HFFc6 (cell line): ENCODE results near the gene RANBP10. TPM values are rescaled to one million over a fixed set of nuclear protein-coding genes. Genes with fewer than 3 reads are reported as not detected.

ENCODE experiments used
- DNase-seq: peaks from one replicate; pipeline ENCODE4 v3.0.0-alpha.2; 2018
- H3K27ac Mint-ChIP-seq: 2 replicates; pipeline ENCODE4 v1.8.0; 2020; ENCODE audit warnings: mild to moderate bottlenecking, mixed read lengths
- H3K27me3 Mint-ChIP-seq: 2 replicates; pipeline ENCODE4 v1.8.0; 2021; ENCODE audit warnings: mild to moderate bottlenecking, moderate library complexity, mixed read lengths; ENCODE audit not compliant: insufficient read depth
- H3K36me3 Mint-ChIP-seq: 2 replicates; pipeline ENCODE4 v1.8.0; 2021; ENCODE audit warnings: low read depth, mixed read lengths
- H3K4me1 Mint-ChIP-seq: 2 replicates; pipeline ENCODE4 v1.8.0; 2020; ENCODE audit warnings: low read depth, mixed read lengths
- H3K4me3 Mint-ChIP-seq: 2 replicates; pipeline ENCODE4 v1.8.0; 2020; ENCODE audit warnings: mild to moderate bottlenecking, moderate library complexity, mixed read lengths
- H3K9me3 Mint-ChIP-seq: 2 replicates; pipeline ENCODE4 v1.8.0; 2020; ENCODE audit warnings: mild to moderate bottlenecking, mixed read lengths
- CTCF ChIP-seq: fragments of 200-600 bp; sonication (generic); IDR thresholded peaks from 2 replicates; pipeline ENCODE4 v1.5.0; 2021; ENCODE audit warnings: antibody characterized with exemption, mild to moderate bottlenecking
- total RNA-seq, 6 experiments: library from RNA; stranded (reverse); fragmentation: NEBNext Ultra II Directional; extraction: Animal tissue kit (Norgen Biotek cat#: 25700); gene quantifications; 2 replicates in 1 of 6; 3 replicates in 5 of 6; pipeline ENCODE4 v1.2.3, GENCODE V29; 2021

The RANBP10 gene
- total RNA-seq, 6 experiments from 2014 or later: 11.5 to 15.6 (median 12.8) TPM

DNA sequence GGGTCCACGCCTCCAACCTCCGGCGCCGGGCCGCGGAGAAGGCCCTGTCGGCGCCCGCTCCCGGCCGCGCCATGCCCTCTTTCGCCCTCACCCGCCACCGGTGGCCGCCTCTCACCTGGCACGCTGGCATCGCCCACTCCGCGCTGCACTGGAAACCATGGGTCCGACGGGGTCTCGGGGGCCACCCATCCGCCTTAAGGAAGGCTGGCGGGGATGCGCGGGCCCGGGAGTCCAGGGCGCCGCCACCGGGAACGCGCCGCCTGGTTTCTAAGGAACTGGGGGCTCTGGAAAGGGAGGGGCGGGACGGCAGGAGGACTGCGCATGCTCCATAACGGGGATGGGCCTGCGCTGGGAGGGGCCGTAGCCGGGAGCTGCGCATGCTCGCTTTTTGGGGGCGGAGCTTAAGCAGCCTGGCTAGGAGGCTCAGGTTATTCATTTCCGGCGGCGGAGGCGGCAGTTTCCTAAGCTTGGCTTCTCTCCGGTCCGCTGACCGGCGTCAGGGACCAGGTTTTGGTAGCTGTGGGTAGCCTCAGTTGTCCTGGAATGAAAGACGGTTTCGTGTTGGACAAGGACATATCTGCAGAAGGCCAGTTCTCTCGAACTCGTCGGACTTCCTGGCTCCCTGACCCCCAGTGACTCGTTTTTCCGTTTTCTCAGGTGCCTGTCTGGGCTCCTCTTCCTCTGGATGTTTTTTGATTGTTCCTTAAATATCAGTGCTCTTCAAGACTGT is 87.1 kb downstream of the RANBP10 start, which contains the start of gene GFOD2:
Gene GFOD2 (minus strand): TSS at position 269 of the 730 bp plus-strand sequence. CDS start 33,601 bp downstream, outside the sequence.
- TF ChIP-seq CTCF: 0 out of 2 replicates have a peak, but pooled peaks have one; percentile 6
- H3K4me3 Mint-ChIP-seq: peak within 1 kb of the TSS; percentile 93
- DNase-seq: peak; percentile 89
- no peaks in the 10 kb centered on the region for H3K9me3 Mint-ChIP-seq
- peaks cover 5% of the 10 kb centered on the region; the same call in 1 of the 2 replicates for H3K27me3 Mint-ChIP-seq
- H3K27ac Mint-ChIP-seq: peak within 1 kb of the TSS; percentile 95
- H3K36me3 Mint-ChIP-seq: no peaks in the 10 kb centered on the region
- H3K4me1 Mint-ChIP-seq: peaks cover 45% of the 10 kb centered on the region

- Mint-ChIP-seq H3K9me3 (no peaks in the 10 kb centered on the region), H3K4me3 (peak overlapping the region; percentile 93), H3K36me3 (no peaks in the 10 kb centered on the region), H3K27ac (peak overlapping the region; percentile 95), H3K27me3 (peaks cover 5% of the 10 kb centered on the region; the same call in 1 of the 2 replicates), H3K4me1 (peaks cover 40% of the 10 kb centered on the region)
- no peak for DNase-seq
- no peak for TF ChIP-seq CTCF
Observed at GRCh38 chr16:67718668-67719047, 87.7 kb downstream of the RANBP10 start.

- H3K4me1 Mint-ChIP-seq: peaks cover 29% of the 10 kb centered on the region
- no peaks in the 10 kb centered on the region for H3K9me3 Mint-ChIP-seq
- TF ChIP-seq CTCF: no peak
- H3K4me3 Mint-ChIP-seq: no peak overlapping the region
- DNase-seq: no peak
- no peaks in the 10 kb centered on the region for H3K36me3 Mint-ChIP-seq
- peaks cover 4% of the 10 kb centered on the region; the same call in 1 of the 2 replicates for H3K27me3 Mint-ChIP-seq
- no peak overlapping the region for H3K27ac Mint-ChIP-seq
Observed at GRCh38 chr16:67716097-67716496, 90.3 kb downstream of the RANBP10 start.

DNA sequence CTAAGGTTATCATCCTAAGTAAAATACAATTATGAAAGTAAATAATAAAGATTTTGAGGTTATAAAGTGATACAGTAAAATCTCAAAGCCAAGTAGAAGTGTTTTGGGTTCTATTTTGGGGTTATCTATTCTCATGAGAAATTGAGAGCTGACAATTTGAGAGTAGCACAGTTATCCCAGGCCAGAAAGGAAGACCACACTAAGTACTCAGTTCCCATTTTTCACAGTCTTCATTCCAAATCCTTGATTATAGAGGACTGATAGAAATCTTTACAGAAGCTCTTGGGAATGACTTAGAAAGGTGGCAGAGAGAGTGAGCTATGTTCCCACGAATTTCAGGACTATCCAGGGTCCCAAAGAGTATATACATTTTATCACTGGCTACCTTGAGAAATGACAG is 91.8 kb downstream of the RANBP10 start:
- Mint-ChIP-seq H3K4me1 (peaks cover 13% of the 10 kb centered on the region), H3K36me3 (no peaks in the 10 kb centered on the region), H3K9me3 (no peaks in the 10 kb centered on the region), H3K27me3 (peaks cover 4% of the 10 kb centered on the region; the same call in 1 of the 2 replicates), H3K27ac (no peak overlapping the region), H3K4me3 (no peak overlapping the region)
- no peak for TF ChIP-seq CTCF
- no peak for DNase-seq

DNA sequence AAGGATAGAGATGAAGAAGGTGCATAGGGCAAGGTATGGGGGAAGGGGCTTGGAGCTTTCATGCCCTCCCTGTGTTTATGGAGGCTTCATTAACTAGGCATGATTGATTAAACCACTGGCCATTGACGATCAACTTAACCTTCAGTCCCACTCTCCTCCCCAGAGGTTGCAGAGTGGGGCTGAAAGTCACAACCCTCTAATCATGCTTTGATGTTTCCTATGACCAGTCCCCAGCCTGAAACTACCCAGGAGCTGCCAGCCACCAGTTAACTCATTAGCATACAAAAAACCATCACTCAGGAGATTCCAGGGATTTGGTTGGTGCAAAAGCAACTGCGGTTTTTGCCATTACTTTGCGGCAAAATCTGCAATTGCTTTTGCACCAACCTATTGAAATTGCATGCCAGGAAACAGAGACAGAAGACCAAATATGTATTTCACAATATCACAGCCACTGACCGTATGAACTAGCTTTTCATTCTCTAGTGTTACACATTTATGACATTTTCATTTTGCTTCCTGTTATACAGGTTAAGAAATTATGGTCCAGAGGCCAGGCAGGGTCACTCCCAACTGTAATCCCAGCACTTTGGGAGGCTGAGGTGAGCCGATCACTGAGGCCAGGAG is 92.6 kb downstream of the RANBP10 start:
- no peaks in the 10 kb centered on the region for H3K9me3 Mint-ChIP-seq
- no peaks in the 10 kb centered on the region for H3K36me3 Mint-ChIP-seq
- no peak overlapping the region for H3K4me3 Mint-ChIP-seq
- no peak overlapping the region; the same call in 1 of the 2 replicates for H3K27ac Mint-ChIP-seq
- DNase-seq: no peak
- no peak for TF ChIP-seq CTCF
- H3K4me1 Mint-ChIP-seq: peaks cover 16% of the 10 kb centered on the region
- H3K27me3 Mint-ChIP-seq: peaks cover 4% of the 10 kb centered on the region; the same call in 1 of the 2 replicates
